ENCODE data around the gene NPIPB8.
"Not testable (repeated sequence)": the region's sequence is repeated elsewhere in the genome, so short reads cannot be mapped to it uniquely, and the experiment has no call there.

NPIPB8 gene

GRCh38 chr16:28637765-28638164, at the start of gene NPIPB8:
TSS of gene NPIPB8 (plus strand) at chr16:28638065. CDS start at chr16:28638361, 296 bp downstream.
- not testable (repeated sequence) for DNase-seq

- DNase-seq, result no peak
Measured at GRCh38 chr16:28589069-28589468, 48.8 kb upstream of the NPIPB8 start.

GRCh38 chr16:28589930-28590329, 47.9 kb upstream of the NPIPB8 start:
- DNase-seq, result no peak

- no peak for DNase-seq
Measured at GRCh38 chr16:28590384-28591340, 47.2 kb upstream of the NPIPB8 start.

- no peak for DNase-seq
Measured at GRCh38 chr16:28591355-28591754, 46.5 kb upstream of the NPIPB8 start.

- DNase-seq, result no peak
Measured at GRCh38 chr16:28592511-28592910, 45.4 kb upstream of the NPIPB8 start.

- DNase-seq, result no peak
Measured at GRCh38 chr16:28592979-28593553, 44.8 kb upstream of the NPIPB8 start.

- DNase-seq, result not testable (repeated sequence)
Measured at GRCh38 chr16:28595451-28595850, 42.4 kb upstream of the NPIPB8 start.

GRCh38 chr16:28596115-28596630, 41.7 kb upstream of the NPIPB8 start:
- DNase-seq, result no peak

- DNase-seq, result no peak
Measured at GRCh38 chr16:28596840-28597691, 40.8 kb upstream of the NPIPB8 start, which contains the start of gene SULT1A2. TSS of gene SULT1A2 (minus strand) at chr16:28597050. CDS start at chr16:28595930, 1,120 bp downstream.

- no peak for DNase-seq
Measured at GRCh38 chr16:28597692-28598261, 40.1 kb upstream of the NPIPB8 start.

- DNase-seq, result not testable (repeated sequence)
Measured at GRCh38 chr16:28599377-28600285, 38.2 kb upstream of the NPIPB8 start.

- not testable (repeated sequence) for DNase-seq
Measured at GRCh38 chr16:28600965-28601364, 36.9 kb upstream of the NPIPB8 start.

- DNase-seq, result not testable (repeated sequence)
Measured at GRCh38 chr16:28601589-28601988, 36.3 kb upstream of the NPIPB8 start.

GRCh38 chr16:28602062-28602461, 35.8 kb upstream of the NPIPB8 start:
- not testable (repeated sequence) for DNase-seq

GRCh38 chr16:28602529-28602928, 35.3 kb upstream of the NPIPB8 start:
- DNase-seq, result no peak

GRCh38 chr16:28603381-28604185, 34.3 kb upstream of the NPIPB8 start:
- DNase-seq, result no peak

GRCh38 chr16:28604186-28604565, 33.7 kb upstream of the NPIPB8 start:
- DNase-seq, result no peak

- no peak for DNase-seq
Measured at GRCh38 chr16:28606291-28607115, 31.4 kb upstream of the NPIPB8 start.

Measured in activated naive CD4-positive, alpha-beta T cell treated with anti-CD3 and anti-CD28 coated beads, Interleukin-2, amount 50 U/mL, for 16 hours (primary cell).